Cardiac fibroblast (primary cell): Measurements from ENCODE around the gene VHLL.

Experiments used
- DNase-seq, 2 donors: peaks; one replicate each; pipeline versions ENCODE4 v3.0.0 to v3.0.0-alpha.2; 2010; ENCODE audit warnings: low read depth in 2 of 2
- H3K4me3 ChIP-seq, 2 donors: replicated peaks in 1 of 2; 1 replicate in 1 of 2; 2 replicates in 1 of 2; pipeline ENCODE4 v1.5.1; 2011; ENCODE audit warnings: low read depth in 2 of 2, low read length in 2 of 2, mild to moderate bottlenecking in 2 of 2, moderate library complexity in 1 of 2
- TF ChIP-seq, protein P1 (sequence below): IDR thresholded peaks from one replicate; pipeline ENCODE4 v1.5.1; 2011; ENCODE audit warnings: low read depth, mild to moderate bottlenecking, low read length, inconsistent platforms

VHLL gene

DNA sequence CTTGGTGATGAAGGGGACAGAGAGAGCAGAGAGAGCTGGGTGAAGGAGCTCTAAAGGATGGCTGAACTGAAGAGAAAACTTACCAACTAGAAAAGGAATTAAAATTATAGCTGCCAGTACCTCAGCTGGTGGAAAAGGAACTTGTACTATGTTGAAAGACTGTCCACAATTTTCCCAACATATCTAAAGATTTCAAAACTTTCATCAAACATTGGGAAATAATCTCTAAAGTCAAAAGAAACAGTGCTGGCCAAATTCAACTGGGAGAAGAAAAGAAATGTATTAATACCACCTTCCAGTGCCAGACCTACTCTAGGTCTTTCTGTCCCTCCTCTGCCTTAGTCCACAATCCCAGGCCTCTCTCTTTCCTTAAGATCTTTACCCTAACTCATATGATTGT is 22.6 kb downstream of the VHLL start:
- TF ChIP-seq, protein P1, sequence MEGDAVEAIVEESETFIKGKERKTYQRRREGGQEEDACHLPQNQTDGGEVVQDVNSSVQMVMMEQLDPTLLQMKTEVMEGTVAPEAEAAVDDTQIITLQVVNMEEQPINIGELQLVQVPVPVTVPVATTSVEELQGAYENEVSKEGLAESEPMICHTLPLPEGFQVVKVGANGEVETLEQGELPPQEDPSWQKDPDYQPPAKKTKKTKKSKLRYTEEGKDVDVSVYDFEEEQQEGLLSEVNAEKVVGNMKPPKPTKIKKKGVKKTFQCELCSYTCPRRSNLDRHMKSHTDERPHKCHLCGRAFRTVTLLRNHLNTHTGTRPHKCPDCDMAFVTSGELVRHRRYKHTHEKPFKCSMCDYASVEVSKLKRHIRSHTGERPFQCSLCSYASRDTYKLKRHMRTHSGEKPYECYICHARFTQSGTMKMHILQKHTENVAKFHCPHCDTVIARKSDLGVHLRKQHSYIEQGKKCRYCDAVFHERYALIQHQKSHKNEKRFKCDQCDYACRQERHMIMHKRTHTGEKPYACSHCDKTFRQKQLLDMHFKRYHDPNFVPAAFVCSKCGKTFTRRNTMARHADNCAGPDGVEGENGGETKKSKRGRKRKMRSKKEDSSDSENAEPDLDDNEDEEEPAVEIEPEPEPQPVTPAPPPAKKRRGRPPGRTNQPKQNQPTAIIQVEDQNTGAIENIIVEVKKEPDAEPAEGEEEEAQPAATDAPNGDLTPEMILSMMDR: no peak
- peak in 1 of 2 donors; percentile 71 for DNase-seq

DNA sequence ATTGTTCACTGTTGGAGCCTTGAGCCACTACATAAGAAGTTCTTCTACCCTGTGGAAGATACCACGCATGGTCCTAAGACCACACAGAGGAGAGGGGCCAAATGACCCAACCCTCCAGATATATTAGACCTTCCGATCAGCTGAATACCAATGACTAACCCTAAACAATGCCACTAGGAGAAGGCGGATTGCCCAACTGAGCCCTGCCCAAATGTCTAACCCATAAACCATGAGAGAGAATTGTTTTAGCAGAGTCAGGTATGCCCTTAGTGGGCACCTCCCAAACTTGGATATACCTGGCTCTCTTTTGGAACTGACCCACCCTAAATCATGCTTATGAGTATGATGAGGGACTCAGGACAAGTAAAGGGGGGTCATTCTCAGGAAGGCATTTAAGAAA is 28.8 kb downstream of the VHLL start:
- DNase-seq: no peak
- TF ChIP-seq, protein P1: no peak
- no peak overlapping the region for H3K4me3 ChIP-seq

More for the DNA sequence above, 22.6 kb downstream of the VHLL start:
- H3K4me3 ChIP-seq: no peak overlapping the region

DNA sequence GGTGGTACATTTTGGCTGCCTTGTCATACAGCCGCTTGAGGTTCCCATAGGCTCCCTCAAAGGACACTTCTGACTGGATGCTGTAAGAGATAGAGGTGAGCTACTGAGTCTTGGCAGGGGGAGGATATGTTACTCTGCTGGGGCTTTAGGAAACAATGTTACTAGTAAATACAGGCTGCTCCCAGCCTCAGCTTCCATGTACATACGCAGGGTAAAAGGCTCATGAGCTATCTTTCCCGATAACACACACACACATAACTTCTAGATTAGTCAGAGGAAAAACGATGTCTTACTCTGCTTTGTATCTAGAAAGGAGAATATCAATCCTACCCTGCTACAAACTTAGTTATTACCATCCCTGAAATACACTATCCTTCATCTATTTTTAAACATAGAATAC is 30.8 kb downstream of the VHLL start:
- no peak overlapping the region for H3K4me3 ChIP-seq
- TF ChIP-seq, protein P1: no peak
- DNase-seq: peak; percentile 33 to 60

DNA sequence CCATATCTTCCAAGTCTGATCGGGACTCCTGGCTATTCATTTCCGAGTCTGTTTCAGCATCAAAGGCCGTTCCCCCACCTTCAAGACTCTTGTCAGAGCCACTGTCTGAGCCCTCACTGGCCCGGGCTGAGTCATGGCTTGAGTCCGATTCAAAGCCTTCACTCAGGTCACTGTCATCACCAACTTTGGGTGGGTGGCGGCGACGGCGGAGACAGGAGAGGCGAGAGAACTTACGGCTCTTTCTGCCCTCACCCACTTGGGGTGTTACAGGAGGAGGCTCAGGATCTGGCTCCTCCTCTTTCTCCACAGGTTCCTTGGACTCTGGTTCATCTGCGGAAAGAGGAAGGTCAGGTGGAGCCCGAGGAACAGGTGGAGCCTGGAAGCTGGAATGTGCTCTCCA is 33.1 kb downstream of the VHLL start:
- TF ChIP-seq, protein P1: no peak
- H3K4me3 ChIP-seq: no peak overlapping the region
- no peak for DNase-seq

DNA sequence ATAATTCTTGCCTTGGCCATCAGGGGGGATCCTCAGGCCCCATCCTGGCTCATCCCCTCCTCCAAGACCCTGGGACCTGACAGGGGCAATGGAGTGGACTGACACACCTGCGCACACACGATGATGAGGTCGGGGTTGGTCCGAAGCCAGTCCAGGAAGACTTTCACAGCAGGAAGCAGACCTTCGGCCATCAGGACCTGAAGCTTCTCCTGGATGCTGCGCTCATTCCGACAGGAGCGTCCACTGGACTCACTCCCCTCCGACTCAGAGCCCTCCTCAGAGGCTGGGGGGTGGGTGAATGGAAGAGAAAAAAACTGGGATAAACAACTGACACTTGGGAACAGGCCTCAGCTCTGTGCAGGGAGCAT is 35.8 kb downstream of the VHLL start:
- H3K4me3 ChIP-seq: no peak overlapping the region
- DNase-seq: no peak
- TF ChIP-seq, protein P1: no peak

DNA sequence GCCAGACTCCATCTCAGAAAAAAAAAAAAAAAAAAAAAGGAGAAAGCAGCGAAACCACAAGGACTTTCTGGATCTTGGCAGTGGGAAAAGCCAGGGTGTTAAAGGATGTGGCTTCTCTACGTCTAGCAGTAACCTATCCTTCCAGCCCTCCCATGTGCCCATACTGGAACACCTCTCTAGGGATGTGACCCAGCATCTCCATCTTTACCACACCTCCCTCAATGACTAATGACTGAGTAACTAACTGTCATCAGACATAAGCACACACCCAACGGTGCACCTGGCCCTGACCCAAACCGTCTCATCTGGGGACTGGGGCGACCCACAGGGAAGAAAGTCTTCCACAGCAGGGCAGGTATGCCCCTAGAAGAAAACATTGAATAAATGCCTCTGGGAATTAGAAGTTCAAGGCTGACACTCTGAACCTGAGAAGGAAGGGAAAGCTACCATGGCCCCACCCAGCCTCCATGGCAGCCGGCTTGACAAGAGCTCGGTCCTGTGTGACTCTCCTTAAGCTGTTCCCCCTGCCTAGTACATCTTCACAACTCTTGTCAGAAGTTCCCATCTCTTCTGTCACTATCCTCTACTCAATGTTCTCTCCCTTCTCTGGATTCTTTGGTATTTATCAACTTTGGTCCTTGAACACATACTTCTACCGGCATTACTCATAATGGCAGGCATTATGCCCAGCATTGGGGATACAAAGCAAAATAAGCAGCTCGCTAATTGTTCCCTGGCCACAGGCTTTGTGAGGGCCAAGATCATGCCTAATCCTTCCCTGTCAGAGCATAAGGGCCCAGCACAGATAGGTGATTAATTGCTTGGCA is 36.4 kb downstream of the VHLL start:
- TF ChIP-seq, protein P1: no peak
- DNase-seq: peak; percentile 78 to 87
- no peak overlapping the region for H3K4me3 ChIP-seq
